K562 (cell line): ENCODE results near the gene GLRA3. TPM values are rescaled to one million over a fixed set of nuclear protein-coding genes. Genes with fewer than 3 reads are reported as not detected.

Experiments used
- ATAC-seq: fragments of 200-7000 bp; cut with Tn5 transposase; 3 replicates; pipeline ENCODE4 v1.9.1; 2020; ENCODE audit warnings: moderate library complexity
- BruUV-seq: library from RNA; stranded (reverse); fragments of 400-500 nt; replicated peaks from 2 replicates; lab custom pipeline; 2021; lab: Mats Ljungman, UMichigan
- CTCF ChIA-PET: fragments of 300-600 bp; formaldehyde crosslinking; extraction: SDS; loops from one replicate; lab custom pipeline; 2021; ENCODE audit warnings: low intra/inter-chr PET ratio; lab: Yijun Ruan, JAX
- POLR2A ChIA-PET: fragments of 300-600, 350-650 bp; sonication (Branson Sonifier 250); formaldehyde crosslinking; extraction: SDS; loops from one replicate; lab custom pipeline; 2021; ENCODE audit warnings: antibody characterized with exemption, inconsistent platforms; lab: Yijun Ruan, JAX
- DNase-seq, 4 experiments: peaks; one replicate each; pipeline versions ENCODE4 v3.0.0 to v3.0.0-alpha.2; 2011 to 2018; ENCODE audit warnings: low spot score in 3 of 4, mixed read lengths in 3 of 4; ENCODE audit errors: extremely low read depth in 1 of 4
- FAIRE-seq: peaks from 2 replicates; lab custom pipeline; 2011; peaks lifted over from hg19 to GRCh38; lab: Jason Lieb, UNC
- H2AFZ ChIP-seq: 2 replicates; pipeline ENCODE4 v1.6.0; 2011; ENCODE audit warnings: low read depth, low read length, control low read depth, inconsistent platforms
- H3K27ac ChIP-seq: fragments of 200-600 bp; 3 replicates; pipeline ENCODE4 v1.8.0; 2011; ENCODE audit warnings: low read depth, mild to moderate bottlenecking, control low read depth, inconsistent platforms, low read length, moderate library complexity, mixed read lengths; ENCODE audit errors: extremely low read depth
- H3K27me3 ChIP-seq, 2 experiments: fragments of 300-600 bp in 1 of 2; 2 replicates in 1 of 2; 3 replicates in 1 of 2; pipeline versions ENCODE4 v1.6.0 to v1.8.0; 2011; ENCODE audit warnings: inconsistent platforms in 2 of 2, low read length in 2 of 2, mild to moderate bottlenecking in 1 of 2, mixed read lengths in 1 of 2, moderate library complexity in 1 of 2; ENCODE audit not compliant: control insufficient read depth in 2 of 2, insufficient read depth in 2 of 2
- H3K36me3 ChIP-seq: fragments of 300-600 bp; 3 replicates; pipeline ENCODE4 v1.8.0; 2011; ENCODE audit warnings: mild to moderate bottlenecking, low read length, inconsistent platforms; ENCODE audit not compliant: control insufficient read depth, insufficient read depth
- H3K4me1 ChIP-seq, 2 experiments: fragments of 200-600 bp in 1 of 2; replicated peaks in 1 of 2; 2 replicates in 1 of 2; 3 replicates in 1 of 2; pipeline versions ENCODE4 v1.5.1 to v1.8.0; 2011; ENCODE audit warnings: inconsistent platforms in 2 of 2, low read length in 2 of 2, mild to moderate bottlenecking in 1 of 2, mixed read lengths in 1 of 2, moderate library complexity in 1 of 2; ENCODE audit not compliant: control insufficient read depth in 2 of 2, insufficient read depth in 2 of 2
- H3K4me2 ChIP-seq: 2 replicates; pipeline ENCODE4 v1.6.1; 2011; ENCODE audit warnings: low read length, control low read depth, inconsistent platforms, mixed read lengths; ENCODE audit not compliant: insufficient read depth
- H3K4me3 ChIP-seq: fragments of 200-600 bp; sonication (generic), shearing (Covaris generic); 2 replicates; pipeline ENCODE4 v1.5.1; 2016; ENCODE audit warnings: control low read depth, inconsistent platforms
- H3K79me2 ChIP-seq: fragments of 200-600 bp; 3 replicates; pipeline ENCODE4 v1.8.0; 2011; ENCODE audit warnings: low read length, inconsistent platforms; ENCODE audit not compliant: control insufficient read depth, insufficient read depth
- H3K9ac ChIP-seq, 2 experiments: 2 replicates each; pipeline versions ENCODE4 v1.6.0 to v1.6.1; 2011; ENCODE audit warnings: low read depth in 2 of 2, low read length in 2 of 2, control low read depth in 1 of 2, inconsistent platforms in 1 of 2, mild to moderate bottlenecking in 1 of 2, mixed read lengths in 1 of 2; ENCODE audit not compliant: insufficient read depth in 1 of 2
- H3K9me1 ChIP-seq: one replicate; pipeline ENCODE4 v1.6.0; 2011; ENCODE audit warnings: inconsistent platforms, mild to moderate bottlenecking, low read length, moderate library complexity; ENCODE audit not compliant: control insufficient read depth, insufficient read depth
- H3K9me3 ChIP-seq: replicated peaks from 2 replicates; pipeline ENCODE4 v1.5.1; 2011; ENCODE audit warnings: low read depth, low read length, inconsistent platforms; ENCODE audit not compliant: control insufficient read depth, insufficient read depth
- H4K20me1 ChIP-seq: replicated peaks from 2 replicates; pipeline ENCODE4 v1.6.1; 2011; ENCODE audit warnings: low read length, inconsistent platforms, mixed read lengths; ENCODE audit not compliant: control insufficient read depth, insufficient read depth
- BHLHE40 ChIP-seq: IDR thresholded peaks from 2 replicates; pipeline ENCODE4 v1.6.1; 2011; ENCODE audit warnings: low read length, improper control_type of control experiment
- E2F3 ChIP-seq: fragments of 250-450 bp; sonication (Bioruptor Pico); IDR thresholded peaks from 2 replicates; pipeline ENCODE4 v1.4.0; 2020; ENCODE audit warnings: mild to moderate bottlenecking
- ETS2 ChIP-seq: IDR thresholded peaks from 2 replicates; pipeline ENCODE4 v1.6.1; 2016; ENCODE audit warnings: borderline replicate concordance, missing genetic modification characterization, mild to moderate bottlenecking, moderate library complexity, missing compliant biosample characterization; ENCODE audit not compliant: poor library complexity, severe bottlenecking
- MAZ ChIP-seq, 2 experiments: fragments of 450-650 bp in 1 of 2; sonication (generic) in 1 of 2; formaldehyde crosslinking; IDR thresholded peaks in 1 of 2; conservative IDR thresholded peaks in 1 of 2; 2 replicates each; pipeline versions ENCODE4 v1.4.0 to v1.5.0; 2020; ENCODE audit warnings: mild to moderate bottlenecking in 1 of 2, missing genetic modification reagents in 1 of 2
- ZNF280B ChIP-seq: fragments of 250-450 bp; sonication (Bioruptor Pico); IDR thresholded peaks from 2 replicates; pipeline ENCODE4 v1.5.1; 2021; ENCODE audit warnings: mild to moderate bottlenecking
- ZNF444 ChIP-seq: fragments of 250-450 bp; sonication (Bioruptor Pico); IDR thresholded peaks from 2 replicates; pipeline ENCODE4 v1.4.0; 2020; ENCODE audit warnings: mild to moderate bottlenecking, moderate library complexity
- WGBS: fragments of 100-300 bp; shearing (Covaris generic); methylation state at CpG from one replicate; pipeline ENCODE4 v1.1.6; 2016; ENCODE audit warnings: low coverage, mixed read lengths; ENCODE audit not compliant: insufficient coverage; ENCODE audit errors: missing lambda C conversion rate; 5-methylcytosine and 5-hydroxymethylcytosine counted together
- in situ Hi-C: fragments of 300-500 bp; cut with MboI; formaldehyde crosslinking; loops from 4 replicates; pipeline ENCODE4 v1.15.0; 2018; ENCODE audit warnings: inconsistent platforms, mixed read lengths
- intact Hi-C: fragments of 100-400 bp; cut with micrococcal nuclease; formaldehyde crosslinking; loops from 2 replicates; pipeline ENCODE4 v1.14.2; 2022
- polyA plus RNA-seq, 8 experiments: library from polyadenylated mRNA; depleted of rRNA in 4 of 8; stranded (reverse) in 5 of 8; unstranded in 3 of 8; fragments of >200 nt; fragmentation: Nextera tagmentation in 2 of 8; fragmentation: Illumina TruSeq in 1 of 8; extraction: Ambion mirVana in 2 of 8; extraction: Trizol in 1 of 8; gene quantifications; 2 replicates each; pipeline versions ENCODE4 v1.2.1 to v1.2.3, GENCODE V29; 2011 to 2014; ENCODE audit warnings: inconsistent platforms in 1 of 8, missing spikeins in 1 of 8
- total RNA-seq, 7 experiments: library from RNA; depleted of rRNA in 6 of 7; stranded (reverse); fragments of >200 nt in 6 of 7; fragmentation: Illumina TruSeq in 2 of 7; extraction: Trizol in 2 of 7; gene quantifications; 2 replicates each; pipeline versions ENCODE4 v1.2.1 to v1.2.3, GENCODE V29; 2011 to 2021; ENCODE audit warnings: low replicate concordance in 1 of 7
- TF ChIP-seq, protein P1 (sequence below): sonication (generic); formaldehyde crosslinking; IDR thresholded peaks from 2 replicates; pipeline ENCODE4 v1.8.1; 2023; ENCODE audit warnings: mild to moderate bottlenecking, missing genetic modification reagents
- TF ChIP-seq, protein P2 (sequence below): fragments of 250-450 bp; sonication (Bioruptor Pico); IDR thresholded peaks from 2 replicates; pipeline ENCODE4 v1.8.0; 2022; ENCODE audit warnings: inconsistent platforms

GLRA3 gene
- total and polyA plus RNA-seq, 9 of the 15 experiments (the other 6 are each of a cell fraction or from before 2014, with no cell fraction given): 0.06 to 0.14 (median 0.08) TPM; not detected in 2

DNA sequence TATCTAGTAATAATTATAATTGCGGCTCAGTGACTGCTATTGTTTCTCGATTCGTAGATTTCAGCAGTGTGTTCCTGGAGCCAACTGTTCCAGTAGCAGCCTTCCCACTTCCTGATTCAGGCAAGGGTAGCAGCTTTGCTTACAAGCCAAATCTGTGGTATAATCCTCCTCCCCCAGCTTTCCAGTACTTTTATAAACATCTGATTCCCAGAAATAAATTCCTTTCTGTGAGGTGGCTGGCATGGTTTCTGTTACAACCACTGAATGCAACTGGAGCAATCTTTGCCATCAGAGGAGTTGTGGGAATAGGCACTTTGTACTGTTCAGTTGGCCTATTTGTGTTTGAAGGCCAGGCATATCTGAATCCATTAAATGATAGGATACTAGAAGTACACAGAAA, 80.0 kb downstream of the GLRA3 start:
- H3K79me2 ChIP-seq: no peaks in the 10 kb centered on the region
- no peaks in the 10 kb centered on the region for H3K36me3 ChIP-seq
- no peak overlapping the region for H3K9ac ChIP-seq
- ATAC-seq: no peak
- ChIA-PET POLR2A (no interaction called here), CTCF (no interaction called here)
- WGBS: 3% methylated on average over 3 of the region's 3 CpGs
- H3K27ac ChIP-seq: no peak overlapping the region
- H4K20me1 ChIP-seq: no peaks in the 10 kb centered on the region
- intact Hi-C loops (no loop called here), in situ Hi-C loops (no loop called here)
- no peaks in the 10 kb centered on the region for H3K4me1 ChIP-seq
- no peak for FAIRE-seq
- no TSS peak for BruUV-seq
- H2AFZ ChIP-seq: no peak overlapping the region
- H3K4me2 ChIP-seq: no peak overlapping the region
- H3K9me1 ChIP-seq: no peaks in the 10 kb centered on the region
- no peaks in the 10 kb centered on the region; the same call in 1 of the 2 replicates for H3K9me3 ChIP-seq
- TF ChIP-seq, protein P1, sequence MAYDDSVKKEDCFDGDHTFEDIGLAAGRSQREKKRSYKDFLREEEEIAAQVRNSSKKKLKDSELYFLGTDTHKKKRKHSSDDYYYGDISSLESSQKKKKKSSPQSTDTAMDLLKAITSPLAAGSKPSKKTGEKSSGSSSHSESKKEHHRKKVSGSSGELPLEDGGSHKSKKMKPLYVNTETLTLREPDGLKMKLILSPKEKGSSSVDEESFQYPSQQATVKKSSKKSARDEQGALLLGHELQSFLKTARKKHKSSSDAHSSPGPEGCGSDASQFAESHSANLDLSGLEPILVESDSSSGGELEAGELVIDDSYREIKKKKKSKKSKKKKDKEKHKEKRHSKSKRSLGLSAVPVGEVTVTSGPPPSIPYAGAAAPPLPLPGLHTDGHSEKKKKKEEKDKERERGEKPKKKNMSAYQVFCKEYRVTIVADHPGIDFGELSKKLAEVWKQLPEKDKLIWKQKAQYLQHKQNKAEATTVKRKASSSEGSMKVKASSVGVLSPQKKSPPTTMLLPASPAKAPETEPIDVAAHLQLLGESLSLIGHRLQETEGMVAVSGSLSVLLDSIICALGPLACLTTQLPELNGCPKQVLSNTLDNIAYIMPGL: no peak
- TF ChIP-seq, protein P2, sequence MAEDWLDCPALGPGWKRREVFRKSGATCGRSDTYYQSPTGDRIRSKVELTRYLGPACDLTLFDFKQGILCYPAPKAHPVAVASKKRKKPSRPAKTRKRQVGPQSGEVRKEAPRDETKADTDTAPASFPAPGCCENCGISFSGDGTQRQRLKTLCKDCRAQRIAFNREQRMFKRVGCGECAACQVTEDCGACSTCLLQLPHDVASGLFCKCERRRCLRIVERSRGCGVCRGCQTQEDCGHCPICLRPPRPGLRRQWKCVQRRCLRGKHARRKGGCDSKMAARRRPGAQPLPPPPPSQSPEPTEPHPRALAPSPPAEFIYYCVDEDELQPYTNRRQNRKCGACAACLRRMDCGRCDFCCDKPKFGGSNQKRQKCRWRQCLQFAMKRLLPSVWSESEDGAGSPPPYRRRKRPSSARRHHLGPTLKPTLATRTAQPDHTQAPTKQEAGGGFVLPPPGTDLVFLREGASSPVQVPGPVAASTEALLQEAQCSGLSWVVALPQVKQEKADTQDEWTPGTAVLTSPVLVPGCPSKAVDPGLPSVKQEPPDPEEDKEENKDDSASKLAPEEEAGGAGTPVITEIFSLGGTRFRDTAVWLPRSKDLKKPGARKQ (CRISPR knock-in tag): no peak
- TF ChIP-seq ETS2 (no peak), ZNF280B (CRISPR knock-in tag) (no peak), ZNF444 (CRISPR knock-in tag) (no peak), MAZ (CRISPR knock-in tag; conservative IDR thresholded peaks at IDR 0.05 in 1 of 2, IDR thresholded peaks at IDR 0.05 in 1 of 2) (no peak), BHLHE40 (no peak), E2F3 (CRISPR knock-in tag) (no peak)
- no peak overlapping the region for H3K4me3 ChIP-seq
- DNase-seq: no peak
- no peaks in the 10 kb centered on the region for H3K27me3 ChIP-seq
